Fibroblast of skin of left biceps (primary cell): Measurements from ENCODE around the gene AGPAT3.

Experiments
- DNase-seq, 2 experiments: peaks; one replicate each; pipeline ENCODE4 v3.0.0-alpha.2; 2013; ENCODE audit warnings: low read depth in 2 of 2

The AGPAT3 gene

DNA sequence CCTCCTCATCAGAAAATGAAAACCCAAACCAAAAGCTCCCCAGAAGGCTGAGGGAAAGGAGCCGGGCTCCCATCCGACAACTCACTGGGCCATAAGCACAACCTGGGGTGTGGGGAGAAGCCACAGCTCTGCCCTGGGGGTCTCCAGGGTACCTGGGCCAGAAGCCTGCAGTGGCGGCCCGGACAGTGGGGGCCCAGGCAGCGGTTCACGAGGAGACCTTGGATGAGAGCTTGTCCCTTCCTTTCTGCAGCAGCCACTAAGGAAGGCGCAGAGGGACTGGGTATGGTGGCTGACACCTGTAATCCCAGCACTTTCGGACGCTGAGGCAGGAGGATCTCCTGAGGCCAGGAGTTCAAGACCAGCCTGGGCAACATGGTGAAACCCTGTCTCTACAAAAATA, 129.6 kb downstream of the AGPAT3 start:
- DNase-seq, result no peak

DNA sequence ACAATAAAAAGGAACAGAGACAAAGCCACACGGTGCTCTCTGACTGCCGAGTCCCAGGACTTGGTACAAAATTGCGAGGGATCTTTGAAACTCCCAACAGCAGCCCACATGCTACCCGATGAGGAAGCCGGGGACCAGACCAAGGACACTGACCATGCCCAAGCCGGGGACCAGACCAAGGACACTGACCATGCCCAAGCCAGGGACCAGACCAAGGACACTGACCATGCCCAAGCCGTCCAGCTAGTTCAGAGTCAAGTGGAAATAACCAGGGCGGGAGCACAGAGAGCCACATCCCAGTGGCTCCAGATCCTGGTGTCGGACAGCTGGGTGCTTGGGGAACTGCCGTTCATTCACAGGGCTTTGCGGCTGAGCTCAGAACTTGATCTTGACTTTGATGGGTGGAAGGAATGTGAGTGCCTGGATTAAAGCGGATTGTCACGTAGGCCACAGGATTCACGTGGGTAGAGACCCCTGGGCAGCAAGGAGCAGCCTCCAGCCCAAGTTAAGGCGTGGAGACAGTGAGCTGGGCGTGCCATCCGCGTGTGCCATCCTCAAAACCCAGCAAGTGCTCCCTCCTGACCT, 130.6 kb downstream of the AGPAT3 start:
- DNase-seq, result no peak

DNA sequence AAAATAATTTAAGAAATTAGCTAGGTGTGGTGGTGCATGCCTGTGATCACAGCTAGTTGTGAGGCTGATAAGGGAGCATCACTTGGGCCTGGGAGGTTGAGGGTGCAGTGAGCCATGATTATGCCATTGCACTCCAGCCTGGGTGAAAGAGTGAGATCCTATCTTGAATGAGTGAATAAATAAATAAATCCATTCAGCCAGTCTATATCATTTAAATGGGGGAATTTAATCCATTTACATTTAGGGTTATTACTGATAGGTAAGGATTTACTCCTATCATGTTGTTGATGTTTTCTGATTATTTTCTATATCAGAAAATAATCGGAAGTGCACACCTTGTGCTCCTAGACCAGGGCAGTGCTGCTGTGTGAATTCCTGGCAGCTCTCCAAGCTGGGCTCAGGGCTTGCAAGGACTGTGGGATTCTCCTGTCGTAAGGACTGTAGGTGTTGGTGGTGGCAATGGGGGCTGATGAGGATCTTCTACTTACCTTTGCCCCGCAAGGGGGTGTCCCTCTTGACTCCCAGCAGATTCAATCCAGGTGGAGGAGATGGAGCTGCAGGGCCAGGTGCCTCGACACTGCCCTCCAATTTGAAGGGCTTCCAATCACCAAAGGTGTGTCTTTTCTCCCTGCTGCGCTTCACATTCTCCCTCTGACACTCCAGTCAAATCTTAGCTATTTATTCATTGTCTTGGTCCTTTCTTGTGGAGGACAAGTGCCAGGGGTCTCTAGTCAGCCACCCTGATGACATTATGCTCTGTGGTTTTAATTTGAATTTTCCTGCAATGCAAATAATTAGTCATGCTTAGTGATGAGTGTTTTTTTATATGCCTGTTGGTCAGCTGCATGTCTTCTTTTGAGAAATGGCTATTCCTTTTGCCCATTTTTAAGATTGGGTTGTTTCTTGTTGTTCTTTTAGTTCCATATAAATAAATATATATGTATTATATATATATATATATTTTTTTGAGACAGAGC, 133.0 kb downstream of the AGPAT3 start:
- DNase-seq, result no peak

DNA sequence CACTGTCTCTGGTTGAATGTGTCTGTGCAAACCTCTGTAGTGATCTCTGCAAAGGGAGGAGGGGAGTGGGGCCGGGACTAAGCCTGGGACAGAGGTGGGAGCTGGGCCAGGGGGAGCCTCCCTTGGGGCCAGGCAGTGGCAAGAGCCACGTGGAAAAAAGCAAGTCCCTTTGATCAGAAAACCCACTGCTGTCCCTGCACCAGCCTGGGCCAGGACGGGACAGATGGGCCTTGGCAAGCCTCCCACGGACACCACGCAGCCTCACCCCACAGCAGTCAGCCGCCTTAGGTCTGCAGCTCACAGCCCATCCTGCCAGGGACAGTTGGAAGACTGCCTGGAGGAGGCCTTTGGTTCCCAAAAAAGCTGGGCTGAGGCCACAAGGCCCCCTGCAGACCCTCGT, 135.3 kb downstream of the AGPAT3 start:
- no peak for DNase-seq

DNA sequence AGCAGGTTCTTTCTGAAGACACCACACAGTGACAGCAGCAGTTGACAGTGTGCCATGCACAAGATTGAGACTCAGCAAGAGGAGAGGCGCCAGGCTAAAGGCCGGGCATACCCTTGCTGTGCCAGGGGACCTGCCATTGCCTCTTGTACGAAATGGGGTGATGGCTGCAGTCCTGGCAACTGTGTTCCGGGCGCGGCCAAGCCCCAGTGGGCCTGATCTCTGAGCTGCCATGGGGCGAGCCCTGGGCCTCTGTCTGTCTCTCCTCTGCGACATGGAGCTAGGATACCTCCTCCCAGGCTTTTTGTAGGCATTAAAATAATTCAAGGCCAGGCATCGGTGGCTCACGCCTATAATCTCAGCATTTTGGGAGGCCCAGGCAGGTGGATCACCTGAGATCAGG, 137.5 kb downstream of the AGPAT3 start:
- no peak for DNase-seq

DNA sequence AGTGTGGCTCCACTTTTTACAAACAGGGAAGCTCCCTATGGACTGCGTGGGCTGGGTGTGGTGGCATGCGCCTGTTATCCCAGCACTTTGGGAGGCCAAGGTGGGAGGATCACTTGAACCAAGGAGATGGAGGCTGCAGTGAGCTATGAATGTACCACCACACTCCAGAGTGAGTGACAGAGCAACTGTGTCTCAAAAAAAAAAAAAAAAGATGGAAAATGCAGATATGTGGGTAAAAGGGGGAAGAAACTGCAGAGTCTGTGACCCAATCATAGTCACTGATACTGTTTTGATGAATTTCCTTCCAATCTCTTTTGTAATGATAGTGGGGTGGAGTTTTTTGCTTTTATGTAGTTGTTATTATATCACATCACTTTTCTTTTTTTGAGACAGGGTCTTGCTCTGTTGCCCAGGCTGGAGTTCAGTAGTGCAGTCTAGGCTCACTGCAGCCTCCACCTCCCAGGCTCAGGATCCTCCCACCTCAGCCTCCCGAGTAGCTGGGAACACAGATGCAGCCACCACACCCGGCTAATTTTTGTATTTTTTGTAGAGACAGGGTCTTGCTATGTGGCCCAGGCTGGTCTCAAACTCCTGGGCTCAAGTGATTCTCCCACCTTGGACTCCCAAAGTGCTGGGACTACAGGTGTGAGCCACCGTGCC, 138.4 kb downstream of the AGPAT3 start:
- DNase-seq, result no peak

DNA sequence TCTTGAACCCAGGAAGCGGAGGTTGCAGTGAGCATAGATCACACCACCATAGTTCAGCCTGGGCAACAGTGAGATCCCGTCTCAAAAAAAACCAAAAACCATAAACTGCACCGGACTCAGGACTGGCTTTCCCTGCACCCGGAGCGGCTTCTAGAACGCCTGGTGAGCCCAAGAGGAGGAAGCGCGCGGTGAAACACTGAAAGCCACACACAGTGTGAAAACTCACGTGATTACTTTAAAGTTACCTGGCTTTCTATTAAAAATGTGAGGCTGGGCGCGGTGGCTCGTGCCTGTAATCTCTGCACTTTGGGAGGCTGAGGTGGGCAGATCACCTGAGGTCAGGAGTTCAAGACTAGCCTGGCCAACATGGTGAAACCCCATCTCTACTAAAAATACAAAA, 140.0 kb downstream of the AGPAT3 start:
- DNase-seq, result no peak

DNA sequence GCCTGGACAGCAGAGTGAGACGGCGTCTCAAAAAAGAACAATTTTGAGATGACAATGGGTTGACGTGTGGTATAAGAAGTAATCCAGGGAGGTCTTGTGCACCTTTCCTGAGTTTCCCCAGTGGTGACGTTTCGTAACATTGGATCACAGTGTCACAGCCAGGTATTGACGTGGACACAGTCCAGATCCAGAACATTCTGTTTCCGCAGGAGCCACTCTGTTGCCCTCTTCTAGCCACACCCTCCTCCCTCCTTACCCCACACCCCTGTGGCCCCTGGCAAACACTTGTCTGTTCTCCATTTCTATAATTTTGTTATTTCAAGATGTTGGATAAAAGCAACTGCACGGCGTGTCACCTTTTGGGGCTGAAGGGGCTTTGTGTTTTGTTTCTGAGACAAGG, 140.6 kb downstream of the AGPAT3 start:
- no peak for DNase-seq

DNA sequence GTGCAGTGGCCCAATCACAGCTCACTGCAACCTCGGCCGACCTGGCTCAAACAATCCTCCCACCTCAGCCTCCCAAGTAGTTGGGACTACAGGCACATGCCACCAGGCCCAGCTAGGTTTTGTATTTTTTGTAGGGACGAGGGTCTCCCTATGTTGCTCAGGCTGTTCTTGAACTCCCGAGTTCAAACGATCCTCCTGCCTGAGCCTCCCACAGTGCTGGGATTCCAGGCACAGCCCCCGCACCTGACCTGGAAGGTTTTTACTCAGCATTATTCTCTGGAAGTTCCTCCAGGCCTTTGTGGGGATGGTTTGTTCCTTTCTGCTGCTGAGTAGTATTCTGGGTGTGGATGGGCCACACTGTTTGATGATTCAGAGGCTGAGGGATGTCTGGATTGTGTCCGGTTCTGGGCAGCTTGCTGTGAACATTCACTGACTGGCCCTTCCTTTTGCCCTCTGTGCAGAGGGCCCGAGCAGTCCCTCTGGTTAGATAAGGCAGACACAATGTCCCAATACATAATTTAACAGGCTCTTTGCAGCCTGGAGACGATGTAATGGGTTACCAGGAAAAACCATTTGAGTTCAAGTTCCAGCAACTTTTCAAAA, 141.1 kb downstream of the AGPAT3 start:
- DNase-seq, result no peak

DNA sequence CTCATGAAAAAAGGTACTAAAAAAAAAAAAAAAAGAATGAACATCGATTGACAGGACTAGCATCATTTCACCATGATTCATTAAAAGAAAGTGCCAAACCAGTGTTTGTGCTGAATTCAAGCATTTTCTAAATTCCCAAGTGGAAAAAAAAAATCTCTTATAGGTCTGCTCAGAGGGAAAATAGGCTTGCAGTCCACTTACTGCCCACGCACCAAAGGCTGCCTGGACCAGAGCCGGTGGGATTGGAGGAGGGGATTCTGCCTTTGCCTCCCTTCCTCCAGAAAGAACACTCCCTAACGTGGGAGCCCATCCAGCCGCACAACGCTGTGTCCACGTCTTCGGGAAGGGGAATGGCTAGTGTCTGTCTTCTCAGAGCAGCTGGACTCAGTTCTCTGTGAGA, 141.6 kb downstream of the AGPAT3 start:
- DNase-seq, result no peak

DNA sequence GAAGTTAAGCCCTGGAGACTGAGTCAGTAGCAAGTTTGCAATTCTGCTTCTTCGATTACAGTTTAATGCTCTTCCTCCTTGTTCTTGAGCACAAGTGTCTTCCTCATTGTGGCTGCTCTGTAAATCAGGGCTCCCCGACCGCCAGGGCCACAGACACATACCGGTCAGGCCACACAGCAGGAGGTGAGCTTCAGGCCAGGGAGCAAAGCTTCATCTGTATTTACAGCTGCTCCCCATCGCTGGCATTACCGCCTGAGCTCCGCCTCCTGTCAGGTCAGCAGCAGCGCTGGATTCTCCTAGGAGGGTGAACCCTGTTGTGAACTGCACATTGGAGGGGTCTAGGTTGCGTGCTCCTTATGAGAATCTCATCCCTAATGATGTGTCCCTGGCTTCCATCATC, 145.4 kb downstream of the AGPAT3 start:
- no peak for DNase-seq

DNA sequence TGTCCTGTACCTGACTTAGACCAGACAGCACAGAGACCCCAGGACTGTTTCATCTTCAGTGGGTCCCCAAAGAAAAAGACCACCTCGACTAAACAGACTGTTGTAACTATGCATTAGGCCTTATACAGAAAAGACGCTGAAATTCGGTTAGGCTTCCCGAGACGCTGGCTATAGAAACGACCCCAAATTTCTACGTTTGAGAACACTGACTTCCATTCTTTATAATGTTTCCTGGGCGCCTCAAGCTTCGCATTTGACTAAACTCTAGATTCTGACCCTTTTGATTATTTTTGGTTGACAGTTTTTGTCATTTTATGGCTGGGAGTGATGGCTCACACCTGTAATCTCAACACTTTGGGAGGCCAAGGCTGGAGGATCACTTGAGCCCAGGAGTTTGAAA, 146.1 kb downstream of the AGPAT3 start:
- no peak for DNase-seq

DNA sequence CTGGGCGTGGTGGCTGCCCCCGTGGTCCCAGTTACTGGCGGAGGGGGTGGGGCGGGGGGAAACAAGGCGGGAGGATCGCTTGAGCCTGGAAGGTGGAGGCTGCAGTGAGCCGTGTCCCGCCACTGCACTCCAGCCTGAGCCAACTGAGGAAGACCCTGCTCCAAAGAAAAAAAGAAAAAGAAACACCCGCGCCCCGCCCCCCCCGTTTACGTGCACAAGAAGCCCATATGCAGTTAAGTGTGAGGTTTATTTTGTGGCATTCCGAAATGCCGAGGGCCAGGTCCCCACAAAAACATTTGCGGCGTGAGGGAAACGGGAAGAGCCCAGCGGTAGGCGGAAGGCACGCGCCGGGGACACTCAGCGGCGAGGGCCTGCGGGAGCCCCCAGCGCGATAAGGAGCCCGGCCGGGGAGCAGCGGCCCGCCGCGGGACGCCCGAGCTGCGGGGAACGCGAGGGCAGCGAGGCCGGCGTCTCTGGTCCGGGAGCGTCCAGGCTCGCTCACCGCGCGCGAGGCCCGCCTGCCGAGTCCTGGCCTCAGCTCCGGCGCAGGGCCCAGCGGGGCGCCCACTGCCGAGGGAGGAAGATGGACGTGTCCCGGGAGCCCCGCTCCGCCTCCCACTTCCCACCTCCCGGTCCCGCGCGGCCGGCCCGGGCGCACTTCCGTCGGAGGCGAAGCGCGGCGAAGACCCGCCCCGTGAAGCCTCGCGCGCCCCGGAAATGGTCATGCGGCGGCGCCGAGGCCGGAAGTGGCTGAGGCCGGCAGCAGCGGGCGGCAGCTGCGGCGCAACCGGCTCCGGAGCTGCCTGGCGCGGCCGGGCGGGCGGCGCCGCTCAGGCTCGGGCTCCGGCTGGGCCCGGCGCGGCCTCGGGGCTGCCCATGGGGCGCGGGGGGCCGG, 146.8 kb downstream of the AGPAT3 start, which contains the start of gene TRAPPC10:
TRAPPC10 (plus strand) TSS at position 731 of the 895 bp plus-strand sequence. CDS start 185 bp downstream, outside the sequence.
- DNase-seq, result peak; percentile 54 to 56

DNA sequence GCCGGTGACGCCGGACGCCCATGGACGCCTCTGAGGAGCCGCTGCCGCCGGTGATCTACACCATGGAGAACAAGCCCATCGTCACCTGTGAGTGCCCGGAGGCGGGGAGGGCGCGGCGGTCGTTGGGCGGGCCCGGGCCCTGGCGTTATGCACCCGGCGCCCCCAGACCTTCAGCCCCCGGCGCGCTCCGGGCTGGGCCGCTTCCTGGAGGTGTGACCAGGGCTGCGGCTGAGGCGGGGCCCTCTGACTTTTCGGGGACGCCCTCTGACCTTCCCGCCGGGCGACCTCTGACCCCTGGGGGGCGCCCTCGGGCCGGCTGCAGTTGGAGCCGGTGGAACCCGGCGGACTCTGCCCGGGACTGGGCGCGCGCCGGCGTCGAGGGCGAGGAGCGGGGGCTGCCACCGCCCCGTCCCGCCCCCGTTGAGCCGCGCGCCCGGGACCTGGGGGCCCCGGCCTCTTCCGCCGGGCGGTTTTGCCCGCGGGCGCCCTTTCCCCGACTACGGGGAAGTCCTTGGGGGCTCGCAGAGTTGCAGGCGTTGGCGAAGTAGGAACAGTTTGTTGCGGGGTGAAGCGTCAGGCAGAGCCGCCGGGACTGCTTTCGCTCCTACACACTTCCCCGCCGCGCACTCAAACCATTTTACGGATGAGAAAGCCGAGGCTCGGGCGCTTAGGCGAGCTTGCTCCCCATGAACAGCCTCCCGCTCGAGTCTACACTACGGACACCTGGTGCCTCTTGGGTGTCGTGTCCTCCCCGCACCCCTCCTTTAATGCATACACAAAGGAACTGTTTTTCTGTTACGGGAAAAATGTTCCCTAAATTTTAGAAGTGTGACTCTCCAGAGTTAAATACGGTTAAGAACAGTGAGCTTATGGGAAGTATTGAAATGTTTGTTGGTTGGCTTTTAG, 147.7 kb downstream of the AGPAT3 start:
- DNase-seq, result no peak

DNA sequence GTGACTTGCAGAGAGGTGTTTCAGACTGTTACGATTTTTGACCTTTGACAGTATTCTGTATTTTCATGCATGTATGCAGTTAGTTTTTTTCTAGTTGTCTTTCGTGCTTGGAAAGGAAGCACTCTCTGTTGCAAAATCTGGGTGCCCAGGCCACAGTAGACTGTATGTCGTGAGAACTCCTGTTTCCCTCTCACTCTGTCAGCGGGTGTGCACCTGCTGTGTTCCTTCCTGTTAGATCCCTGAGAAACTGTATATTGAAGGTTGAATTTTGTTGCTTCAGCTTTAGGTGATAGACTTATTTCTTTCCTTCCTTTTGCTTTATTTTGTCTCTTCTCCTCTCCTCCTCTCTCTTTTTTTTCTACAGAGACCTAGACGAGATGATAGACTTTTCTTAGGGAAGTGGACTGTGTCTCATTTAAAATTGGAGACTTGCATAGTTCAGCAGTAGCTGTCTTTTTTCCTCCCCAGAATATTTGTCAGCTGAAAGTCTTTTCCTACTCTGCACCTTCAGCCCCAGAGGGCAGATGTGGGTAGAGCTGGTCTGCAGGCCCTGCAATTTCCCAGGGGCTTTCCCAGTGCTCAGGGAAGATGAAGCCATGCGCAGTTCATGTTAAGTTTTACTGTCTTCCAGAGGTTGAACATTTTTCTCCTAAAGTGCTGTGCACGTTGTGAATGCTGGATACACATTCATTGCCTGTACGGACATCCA, 148.5 kb downstream of the AGPAT3 start:
- no peak for DNase-seq

DNA sequence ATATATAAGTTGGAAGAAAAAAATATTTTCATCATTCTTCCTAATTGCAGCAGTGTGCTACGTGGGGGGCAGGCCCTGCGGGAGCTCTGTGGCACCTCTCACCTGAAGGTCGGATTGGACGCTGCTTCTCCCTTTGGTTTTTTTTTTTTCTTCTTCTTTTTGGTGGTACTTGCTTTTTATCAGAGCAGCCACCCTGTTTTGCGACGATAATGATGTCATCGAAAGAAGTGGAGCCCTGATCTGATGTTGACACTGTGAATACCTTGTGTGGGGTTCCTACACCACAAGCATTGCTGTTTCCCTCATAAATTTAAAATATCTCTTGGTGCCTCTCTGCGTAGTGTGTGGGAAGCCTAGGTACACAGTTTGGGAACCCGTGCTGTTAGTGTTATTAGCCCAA, 152.6 kb downstream of the AGPAT3 start:
- DNase-seq, result no peak

DNA sequence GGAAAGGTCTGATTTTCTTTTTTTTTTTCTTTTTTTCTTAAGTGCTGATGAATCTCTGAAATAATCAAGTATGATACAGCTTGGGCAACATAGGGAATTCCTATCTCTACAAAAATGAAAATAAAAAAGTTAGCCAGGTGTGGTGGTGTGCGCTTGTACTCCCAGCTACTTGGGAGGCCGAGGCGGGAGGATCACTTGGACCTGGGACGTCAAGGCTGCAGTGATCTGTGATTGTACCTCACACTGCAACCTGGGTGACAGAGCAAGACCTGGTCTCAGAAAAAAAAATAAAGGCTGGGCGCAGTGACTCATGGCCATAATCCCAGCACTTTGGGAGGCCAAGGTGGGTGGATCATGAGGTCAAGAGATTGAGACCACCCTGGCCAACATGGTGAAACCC, 153.1 kb downstream of the AGPAT3 start:
- DNase-seq, result no peak

DNA sequence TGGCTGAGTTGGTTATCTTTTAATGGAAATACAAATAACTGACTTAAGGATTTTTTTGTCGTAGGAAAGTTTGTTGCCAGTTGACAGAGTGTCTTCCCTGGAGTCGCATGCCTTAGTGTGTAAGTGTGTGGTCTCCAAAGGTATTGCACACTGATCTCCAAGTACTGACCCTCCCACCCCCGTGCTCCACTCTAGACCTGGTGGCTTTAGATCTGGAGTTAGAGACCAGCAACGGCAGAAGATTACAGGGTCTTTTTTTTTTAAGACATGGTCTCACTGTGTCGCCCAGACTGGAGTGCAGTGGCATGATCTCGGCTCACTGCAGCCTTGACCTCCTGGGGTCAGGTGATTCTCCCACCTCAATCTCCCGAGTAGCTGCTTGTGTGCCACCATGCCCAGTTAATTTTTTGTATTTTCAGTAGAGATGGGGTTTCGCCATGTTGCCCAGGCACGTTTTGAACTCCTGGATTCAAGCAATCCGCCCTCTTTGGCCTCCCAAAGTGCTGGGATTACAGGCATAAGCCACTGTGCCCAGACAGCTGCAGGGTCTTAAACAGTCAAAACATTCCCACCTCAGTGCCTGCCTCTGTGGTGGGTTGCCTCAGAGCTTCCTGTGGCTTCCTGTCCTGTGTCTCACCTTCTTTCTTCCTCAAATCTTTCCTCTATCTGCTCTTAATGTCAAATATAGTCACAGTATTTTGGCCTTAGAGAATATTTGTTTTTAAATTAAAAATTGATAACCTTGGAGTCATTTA, 154.0 kb downstream of the AGPAT3 start:
- no peak for DNase-seq

DNA sequence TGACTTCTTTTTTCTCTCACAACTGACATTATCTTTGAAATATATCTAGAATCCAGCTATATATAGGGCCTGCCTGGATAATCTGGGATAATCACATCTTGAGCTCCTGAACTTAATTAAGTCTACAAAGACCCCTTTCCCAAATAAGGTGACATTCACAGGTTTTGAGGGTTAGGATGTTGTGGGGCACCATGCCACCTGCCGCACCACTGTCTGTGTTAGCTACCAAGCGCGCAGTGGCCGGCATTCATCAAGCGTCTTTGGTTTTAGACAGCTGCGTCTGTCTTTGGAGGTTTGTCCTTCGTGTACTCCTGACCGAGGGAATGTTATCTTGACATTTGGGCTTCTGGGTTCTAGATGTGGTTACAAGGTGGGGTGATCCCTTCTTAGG, 154.5 kb downstream of the AGPAT3 start:
- no peak for DNase-seq
